B cell (primary cell): ENCODE data around the gene FER. TPM values are rescaled to one million over a fixed set of nuclear protein-coding genes. Genes with fewer than 3 reads are reported as not detected.

Source experiments
- ATAC-seq: fragments of 200-7000 bp; cut with Tn5 transposase; one replicate; pipeline ENCODE4 v1.10.0; 2021; ENCODE audit warnings: low read depth, mild to moderate bottlenecking, moderate number of reproducible peaks, moderate library complexity
- CTCF ChIA-PET: fragments of 350-600 bp; sonication (Branson Sonifier 250); formaldehyde crosslinking; loops from one replicate; lab custom pipeline; 2021; ENCODE audit warnings: antibody characterized with exemption, inconsistent platforms; lab: Charles Lee
- POLR2A ChIA-PET: fragments of 350-600 bp; sonication (Branson Sonifier 250); formaldehyde crosslinking; loops from one replicate; lab custom pipeline; 2021; ENCODE audit warnings: antibody characterized with exemption; lab: Charles Lee
- DNase-seq: peaks from one replicate; pipeline ENCODE4 v3.0.0; 2013
- H2AFZ ChIP-seq: 2 replicates; pipeline ENCODE4 v1.6.1; 2012; ENCODE audit warnings: mild to moderate bottlenecking, low read depth, low read length; ENCODE audit not compliant: insufficient read depth, poor library complexity, severe bottlenecking
- H3K27ac ChIP-seq, 2 donors: 1 replicate in 1 of 2; 2 replicates in 1 of 2; pipeline ENCODE4 v1.5.1; 2012 to 2013; ENCODE audit warnings: low read length in 2 of 2, mild to moderate bottlenecking in 2 of 2, moderate library complexity in 1 of 2
- H3K27me3 ChIP-seq, 4 experiments: fragments of 200-600 bp in 1 of 4; sonication (generic) in 1 of 4; replicated peaks in 1 of 4; 1 replicate in 2 of 4; 2 replicates in 2 of 4; pipeline versions ENCODE4 v1.6.1 to v1.7.0; 2013 to 2016; ENCODE audit warnings: low read length in 3 of 4, mild to moderate bottlenecking in 2 of 4, mixed read lengths in 1 of 4, moderate library complexity in 1 of 4; ENCODE audit not compliant: insufficient read depth in 4 of 4, control insufficient read depth in 3 of 4; ENCODE audit errors: control extremely low read depth in 1 of 4
- H3K36me3 ChIP-seq, 2 experiments: replicated peaks in 1 of 2; 1 replicate in 1 of 2; 2 replicates in 1 of 2; pipeline versions ENCODE4 v1.6.1 to v1.7.1; 2013; ENCODE audit warnings: low read length in 1 of 2; ENCODE audit not compliant: insufficient read depth in 2 of 2, control insufficient read depth in 1 of 2; ENCODE audit errors: control extremely low read depth in 1 of 2, extremely low read depth in 1 of 2
- H3K4me1 ChIP-seq, 2 donors: fragments of 200-600 bp in 1 of 2; sonication (generic) in 1 of 2; 1 replicate in 1 of 2; 2 replicates in 1 of 2; pipeline versions ENCODE4 v1.5.1 to v1.6.1; 2013 to 2017; ENCODE audit warnings: low read length in 2 of 2; ENCODE audit not compliant: control insufficient read depth in 2 of 2, insufficient read depth in 2 of 2
- H3K4me2 ChIP-seq: replicated peaks from 2 replicates; pipeline ENCODE3; 2012; ENCODE audit warnings: mild to moderate bottlenecking, low read depth, low read length; ENCODE audit not compliant: poor library complexity, severe bottlenecking
- H3K4me3 ChIP-seq, 5 experiments: fragments of 200-600 bp in 1 of 5; sonication (generic) in 1 of 5; 1 replicate in 3 of 5; 2 replicates in 2 of 5; pipeline versions ENCODE4 v1.5.1 to v1.7.0; 2011 to 2016; ENCODE audit warnings: low read length in 4 of 5, mild to moderate bottlenecking in 4 of 5, low read depth in 2 of 5, control low read depth in 1 of 5, moderate library complexity in 1 of 5; ENCODE audit not compliant: insufficient read depth in 1 of 5; ENCODE audit errors: control extremely low read depth in 1 of 5, extremely low read depth in 1 of 5
- H3K79me2 ChIP-seq: fragments of 200-600 bp; sonication (generic); one replicate; pipeline ENCODE4 v1.6.0; 2016; ENCODE audit warnings: low read length; ENCODE audit not compliant: control insufficient read depth, insufficient read depth
- H3K9ac ChIP-seq: fragments of 200-600 bp; sonication (generic); 2 replicates; pipeline ENCODE4 v1.6.1; 2017; ENCODE audit warnings: mild to moderate bottlenecking, low read length, moderate library complexity
- H3K9me3 ChIP-seq, 3 donors: one replicate each; pipeline versions ENCODE4 v1.6.1 to v1.7.1; 2013; ENCODE audit warnings: low read length in 2 of 3; ENCODE audit not compliant: control insufficient read depth in 2 of 3, insufficient read depth in 1 of 3; ENCODE audit errors: control extremely low read depth in 1 of 3
- H4K20me1 ChIP-seq: 2 replicates; pipeline ENCODE4 v1.6.0; 2012; ENCODE audit warnings: mild to moderate bottlenecking, low read length; ENCODE audit not compliant: insufficient read depth, control insufficient read depth, poor library complexity, severe bottlenecking
- H3K27ac Mint-ChIP-seq: one replicate; pipeline ENCODE4 v1.8.0; 2021; ENCODE audit warnings: mixed read lengths
- H3K27me3 Mint-ChIP-seq: one replicate; pipeline ENCODE4 v1.8.0; 2021; ENCODE audit warnings: mixed read lengths
- H3K4me1 Mint-ChIP-seq: one replicate; pipeline ENCODE4 v1.8.0; 2021; ENCODE audit warnings: mixed read lengths
- H3K4me3 Mint-ChIP-seq: one replicate; pipeline ENCODE4 v1.8.0; 2021; ENCODE audit warnings: mixed read lengths
- H3K9me3 Mint-ChIP-seq: one replicate; pipeline ENCODE4 v1.8.0; 2022; ENCODE audit warnings: mixed read lengths; ENCODE audit not compliant: insufficient read depth
- CTCF ChIP-seq: fragments of 200-600 bp; IDR thresholded peaks from one replicate; pipeline ENCODE4 v1.8.0; 2022; ENCODE audit warnings: antibody characterized with exemption, mild to moderate bottlenecking
- EZH2 ChIP-seq: IDR thresholded peaks from 2 replicates; pipeline ENCODE4 v1.6.1; 2012; ENCODE audit warnings: borderline replicate concordance, low read depth, mild to moderate bottlenecking, moderate library complexity, low read length; ENCODE audit not compliant: insufficient read depth, poor library complexity, severe bottlenecking
- WGBS: methylation state at CpG from one replicate; pipeline ENCODE4 v1.1.5; 2013; ENCODE audit warnings: missing lambda C conversion rate; ENCODE audit not compliant: insufficient coverage; 5-methylcytosine and 5-hydroxymethylcytosine counted together
- intact Hi-C: fragments of 100-400 bp; cut with micrococcal nuclease; formaldehyde crosslinking; loops from one replicate; pipeline ENCODE4 v1.10.0; 2022
- polyA plus RNA-seq: library from polyadenylated mRNA; depleted of rRNA; stranded (reverse); fragments of >200 nt; gene quantifications from 2 replicates; pipeline ENCODE4 v1.2.3, GENCODE V29; 2012
- total RNA-seq, 2 donors: library from RNA; stranded (reverse); fragments of 120-200 nt in 1 of 2; gene quantifications; 1 replicate in 1 of 2; 2 replicates in 1 of 2; pipeline versions ENCODE4 v1.2.3 to v1.2.4, GENCODE V29; 2013 to 2022

FER gene
- total and polyA plus RNA-seq, 2 donors (not counting 1 experiment from before 2014, with no cell fraction given), result 1.3 to 41.3 TPM

DNA sequence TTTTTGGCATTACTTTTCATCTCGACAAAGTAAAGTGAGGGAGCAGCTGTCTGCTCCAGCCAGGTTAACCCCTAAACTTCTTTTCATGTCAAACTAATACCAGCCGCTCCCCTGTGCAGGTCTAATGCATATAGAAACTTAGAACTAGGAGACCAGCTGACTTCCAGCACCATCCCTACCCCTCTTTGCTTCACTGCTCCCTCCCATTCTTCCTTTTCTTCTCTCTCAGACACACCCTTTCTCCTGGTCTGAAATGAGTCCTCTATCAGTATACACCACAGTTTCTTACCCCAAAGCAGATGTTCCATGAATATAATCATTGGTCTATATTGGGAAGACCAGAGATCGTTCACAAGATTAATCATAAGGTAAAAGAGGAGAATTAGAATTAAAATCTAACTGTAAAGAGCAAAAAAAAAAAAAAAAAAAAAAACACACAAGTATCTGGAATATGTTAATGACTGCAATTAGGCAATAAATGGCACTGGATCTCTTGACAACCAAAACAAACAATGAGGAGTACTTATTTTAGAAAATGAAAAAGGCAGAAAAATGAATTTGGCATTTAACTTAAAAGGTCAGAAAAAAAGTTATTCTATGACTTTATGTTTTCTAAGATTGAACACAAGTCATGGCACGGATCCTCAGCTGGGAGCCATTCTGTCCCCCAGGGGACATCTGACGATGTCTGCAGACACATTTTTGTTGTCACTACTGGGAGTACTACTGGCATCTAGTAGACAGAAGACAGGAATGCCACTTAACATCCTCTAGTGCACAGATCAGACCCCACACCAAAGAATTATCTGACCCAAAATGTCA lies 452.3 kb downstream of the FER start:
- Histone ChIP-seq H3K27ac (no peak overlapping the region), H4K20me1 (no peaks in the 10 kb centered on the region), H3K79me2 (no peaks in the 10 kb centered on the region), H3K4me2 (no peak overlapping the region), H3K36me3 (no peaks in the 10 kb centered on the region), H3K4me1 (no peaks in the 10 kb centered on the region), H3K9me3 (peaks cover 0 to 7% (median 0%) of the 10 kb centered on the region in 3 donors), H2AFZ (no peak overlapping the region), H3K27me3 (no peaks in the 10 kb centered on the region), H3K9ac (no peak overlapping the region), H3K4me3 (no peak overlapping the region)
- Mint-ChIP-seq H3K27me3 (peaks cover 5% of the 10 kb centered on the region), H3K4me3 (no peak overlapping the region), H3K9me3 (peaks cover 5% of the 10 kb centered on the region), H3K27ac (no peak overlapping the region), H3K4me1 (no peaks in the 10 kb centered on the region)
- ChIA-PET POLR2A (no interaction called here), CTCF (no interaction called here)
- WGBS, result 93% methylated on average over 3 of the region's 5 CpGs
- TF ChIP-seq CTCF (no peak), EZH2 (no peak)
- ATAC-seq (no peak), DNase-seq (no peak)
- intact Hi-C loops, result no loop called here

GRCh38 chr5:109215040-109215439 lies 467.3 kb downstream of the FER start:
- H3K36me3 ChIP-seq, result no peaks in the 10 kb centered on the region
- ATAC-seq (no peak), DNase-seq (no peak)
- no peak overlapping the region for H3K4me3 ChIP-seq
- no peak for TF ChIP-seq EZH2
- no peak for TF ChIP-seq CTCF
- H3K27me3 Mint-ChIP-seq, result peaks cover 10% of the 10 kb centered on the region
- no peak overlapping the region for H3K27ac Mint-ChIP-seq
- intact Hi-C loops, result no loop called here
- H3K4me1 Mint-ChIP-seq, result no peaks in the 10 kb centered on the region
- 100% methylated on average over 2 of the region's 3 CpGs for WGBS
- H3K27ac ChIP-seq, result no peak overlapping the region
- no peaks in the 10 kb centered on the region for H3K79me2 ChIP-seq
- no peaks in the 10 kb centered on the region for H3K4me1 ChIP-seq
- peaks cover 0 to 4% (median 0%) of the 10 kb centered on the region in 4 experiments for H3K27me3 ChIP-seq
- H3K9me3 ChIP-seq, result peaks cover 0 to 10% (median 0%) of the 10 kb centered on the region in 3 donors
- H2AFZ ChIP-seq, result no peak overlapping the region
- ChIA-PET POLR2A (no interaction called here), CTCF (no interaction called here)
- H4K20me1 ChIP-seq, result no peaks in the 10 kb centered on the region
- H3K9me3 Mint-ChIP-seq, result peaks cover 2% of the 10 kb centered on the region
- H3K4me3 Mint-ChIP-seq, result no peak overlapping the region
- no peak overlapping the region for H3K9ac ChIP-seq
- no peak overlapping the region for H3K4me2 ChIP-seq
